GM23338 (cell line): ENCODE results near the gene AFF3. TPM values are rescaled to one million over a fixed set of nuclear protein-coding genes. Genes with fewer than 3 reads are reported as not detected.

Source experiments
- ATAC-seq: fragments of 200-7000 bp; cut with Tn5 transposase; 3 replicates; pipeline ENCODE4 v1.9.1; 2020
- DNase-seq: peaks from one replicate; pipeline ENCODE4 v3.0.0-alpha.2; 2015; ENCODE audit warnings: low spot score
- H2AFZ ChIP-seq: fragments of 200-600 bp; sonication (generic); 2 replicates; pipeline ENCODE4 v1.8.0; 2016; ENCODE audit warnings: antibody characterized with exemption, mild to moderate bottlenecking, moderate library complexity
- H3F3A ChIP-seq: fragments of 200-600 bp; sonication (generic); replicated peaks from 2 replicates; pipeline ENCODE4 v1.8.0; 2017; ENCODE audit warnings: antibody characterized with exemption, mixed run types, low read depth
- H3K27ac ChIP-seq: fragments of 200-600 bp; sonication (generic); 2 replicates; pipeline ENCODE4 v1.6.1; 2016; ENCODE audit warnings: low read depth
- H3K27me3 ChIP-seq: fragments of 200-600 bp; sonication (generic); 2 replicates; pipeline ENCODE4 v1.8.0; 2016; ENCODE audit warnings: mild to moderate bottlenecking, mixed run types, moderate library complexity; ENCODE audit not compliant: insufficient read depth
- H3K36me3 ChIP-seq: fragments of 200-600 bp; sonication (generic); 2 replicates; pipeline ENCODE4 v1.8.0; 2016; ENCODE audit warnings: mild to moderate bottlenecking; ENCODE audit not compliant: insufficient read depth
- H3K4me1 ChIP-seq: fragments of 200-600 bp; sonication (generic); 2 replicates; pipeline ENCODE4 v1.8.0; 2016; ENCODE audit warnings: mild to moderate bottlenecking, moderate library complexity; ENCODE audit not compliant: insufficient read depth
- H3K4me2 ChIP-seq: fragments of 200-600 bp; sonication (generic); 2 replicates; pipeline ENCODE4 v1.7.1; 2017; ENCODE audit warnings: mixed run types
- H3K4me3 ChIP-seq: fragments of 200-600 bp; sonication (generic); 2 replicates; pipeline ENCODE4 v1.6.1; 2016; ENCODE audit warnings: mixed run types
- H3K79me2 ChIP-seq: fragments of 200-600 bp; sonication (generic); replicated peaks from 2 replicates; pipeline ENCODE4 v1.8.0; 2017; ENCODE audit warnings: mild to moderate bottlenecking; ENCODE audit not compliant: insufficient read depth
- H3K9me2 ChIP-seq: fragments of 200-600 bp; sonication (generic); 2 replicates; pipeline ENCODE4 v1.8.0; 2017; ENCODE audit not compliant: insufficient read depth
- H4K20me1 ChIP-seq: fragments of 200-600 bp; sonication (generic); replicated peaks from 2 replicates; pipeline ENCODE4 v1.8.0; 2017; ENCODE audit warnings: mild to moderate bottlenecking; ENCODE audit not compliant: insufficient read depth
- H3K27ac Mint-ChIP-seq: 2 replicates; pipeline ENCODE4 v1.8.0; 2020; ENCODE audit warnings: inconsistent platforms, mild to moderate bottlenecking, moderate library complexity, mixed read lengths
- H3K27me3 Mint-ChIP-seq: 3 replicates; pipeline ENCODE4 v1.8.0; 2022; ENCODE audit warnings: low read depth, mild to moderate bottlenecking, moderate library complexity, mixed read lengths, inconsistent platforms; ENCODE audit not compliant: insufficient read depth, poor library complexity
- H3K36me3 Mint-ChIP-seq: 3 replicates; pipeline ENCODE4 v1.8.0; 2021; ENCODE audit warnings: low read depth, mild to moderate bottlenecking, inconsistent platforms, moderate library complexity, mixed read lengths
- H3K4me1 Mint-ChIP-seq: 3 replicates; pipeline ENCODE4 v1.8.0; 2020; ENCODE audit warnings: mild to moderate bottlenecking, inconsistent platforms, mixed read lengths
- H3K4me3 Mint-ChIP-seq: 3 replicates; pipeline ENCODE4 v1.8.0; 2021; ENCODE audit warnings: moderate library complexity, mild to moderate bottlenecking, inconsistent platforms, mixed read lengths
- H3K9me3 Mint-ChIP-seq: 3 replicates; pipeline ENCODE4 v1.8.0; 2020; ENCODE audit warnings: moderate library complexity, mild to moderate bottlenecking, inconsistent platforms, mixed read lengths
- CREB1 ChIP-seq: fragments of 250-450 bp; sonication (Bioruptor Pico); IDR thresholded peaks from 2 replicates; pipeline ENCODE4 v1.5.0; 2020; ENCODE audit warnings: low read depth, mild to moderate bottlenecking, moderate library complexity
- REST ChIP-seq: IDR thresholded peaks from one replicate; pipeline ENCODE4 v1.6.1; 2018; ENCODE audit warnings: antibody characterized with exemption; ENCODE audit not compliant: unreplicated experiment
- STAT1 ChIP-seq: IDR thresholded peaks from one replicate; pipeline ENCODE4 v1.6.1; 2016; ENCODE audit warnings: antibody characterized with exemption; ENCODE audit not compliant: unreplicated experiment
- ZNF114 ChIP-seq: fragments of 250-450 bp; sonication (Bioruptor Pico); IDR thresholded peaks from 2 replicates; pipeline ENCODE4 v1.5.0; 2020; ENCODE audit warnings: mild to moderate bottlenecking, moderate library complexity
- ZNF462 ChIP-seq: fragments of 250-450 bp; sonication (Bioruptor Pico); IDR thresholded peaks from 2 replicates; pipeline ENCODE4 v1.5.0; 2020; ENCODE audit warnings: mild to moderate bottlenecking, moderate library complexity
- polyA plus RNA-seq: library from polyadenylated mRNA; unstranded; fragments of >200 nt; fragmentation: Nextera tagmentation; extraction: Ambion mirVana; gene quantifications from 2 replicates; pipeline ENCODE4 v1.2.1, GENCODE V29; 2016
- total RNA-seq: library from RNA; depleted of rRNA; stranded (reverse); fragments of >200 nt; shearing (Covaris generic); gene quantifications from 2 replicates; pipeline ENCODE4 v1.2.3, GENCODE V29; 2014

Gene AFF3
- total and polyA plus RNA-seq, 2 experiments from 2014 or later = 0.73 to 1.4 TPM

- no peaks in the 10 kb centered on the region for H3K36me3 ChIP-seq
- no peaks in the 10 kb centered on the region for H3K79me2 ChIP-seq
- ATAC-seq (no peak), DNase-seq (no peak)
- H3K27me3 Mint-ChIP-seq = peaks cover 56% of the 10 kb centered on the region
- no peak overlapping the region for H3K4me3 ChIP-seq
- no peak overlapping the region for H3K27ac ChIP-seq
- H3K36me3 Mint-ChIP-seq = no peaks in the 10 kb centered on the region; the same call in 2 of the 3 replicates
- H3K9me3 Mint-ChIP-seq = no peaks in the 10 kb centered on the region
- no peaks in the 10 kb centered on the region for H4K20me1 ChIP-seq
- H3K27ac Mint-ChIP-seq = no peak overlapping the region
- peaks cover 18% of the 10 kb centered on the region for H3K4me1 ChIP-seq
- H3K27me3 ChIP-seq = peaks cover 78% of the 10 kb centered on the region
- H3K4me2 ChIP-seq = no peak overlapping the region
- no peaks in the 10 kb centered on the region for H3F3A ChIP-seq
- TF ChIP-seq CREB1 (CRISPR knock-in tag) = no peak
- TF ChIP-seq ZNF114 (CRISPR knock-in tag) = no peak
- H3K4me3 Mint-ChIP-seq = no peak overlapping the region
- H3K9me2 ChIP-seq = no peaks in the 10 kb centered on the region
- peaks cover 23% of the 10 kb centered on the region for H3K4me1 Mint-ChIP-seq
- no peak overlapping the region for H2AFZ ChIP-seq
These were observed 35.0 kb downstream of the AFF3 start for GRCh38 chr2:100107440-100107839.

- no peaks in the 10 kb centered on the region for H3F3A ChIP-seq
- no peaks in the 10 kb centered on the region for H3K9me3 Mint-ChIP-seq
- peaks cover 79% of the 10 kb centered on the region for H3K27me3 ChIP-seq
- H3K4me1 ChIP-seq = peaks cover 18% of the 10 kb centered on the region
- no peaks in the 10 kb centered on the region for H3K79me2 ChIP-seq
- DNase-seq (peak; percentile 70), ATAC-seq (peak; percentile 50)
- no peak for TF ChIP-seq STAT1
- TF ChIP-seq REST = no peak
- TF ChIP-seq ZNF462 (CRISPR knock-in tag) = 0 out of 2 replicates have a peak, but pooled peaks have one; percentile 17
- H4K20me1 ChIP-seq = no peaks in the 10 kb centered on the region
- no peaks in the 10 kb centered on the region; the same call in 2 of the 3 replicates for H3K36me3 Mint-ChIP-seq
- no peak overlapping the region for H3K27ac Mint-ChIP-seq
- H3K4me2 ChIP-seq = peak overlapping the region; percentile 81
- H3K4me3 ChIP-seq = peak overlapping the region; percentile 79
- no peak overlapping the region for H3K27ac ChIP-seq
- H3K9me2 ChIP-seq = no peaks in the 10 kb centered on the region
- H3K36me3 ChIP-seq = no peaks in the 10 kb centered on the region
- H3K4me3 Mint-ChIP-seq = peak overlapping the region; percentile 82
- H3K4me1 Mint-ChIP-seq = peaks cover 23% of the 10 kb centered on the region
- H2AFZ ChIP-seq = peak overlapping the region; percentile 5
- peaks cover 50% of the 10 kb centered on the region for H3K27me3 Mint-ChIP-seq
These were observed 35.9 kb downstream of the AFF3 start for GRCh38 chr2:100106460-100106859.
